Psoas muscle (tissue), 8 donors: ENCODE measurements around the gene ACO2. TPM values are rescaled to one million over a fixed set of nuclear protein-coding genes. Genes with fewer than 3 reads are reported as not detected.

Experiments used
- ATAC-seq, 4 donors: fragments of 200-7000 bp; cut with Tn5 transposase; one replicate each; pipeline ENCODE4 v1.9.1; 2020; ENCODE audit warnings: moderate library complexity in 3 of 4, mild to moderate bottlenecking in 2 of 4
- DNase-seq, 2 donors: peaks; one replicate each; pipeline ENCODE4 v3.0.0-alpha.2; 2020
- H3K27ac ChIP-seq: fragments of 200-600 bp; one replicate; pipeline ENCODE4 v1.8.0; 2022
- H3K27me3 ChIP-seq, 3 donors: fragments of 200-600 bp in 1 of 3; one replicate each; pipeline versions ENCODE4 v1.6.1 to v1.8.0; 2013 to 2022; ENCODE audit warnings: low read length in 2 of 3, mild to moderate bottlenecking in 2 of 3, moderate library complexity in 1 of 3; ENCODE audit not compliant: insufficient read depth in 3 of 3
- H3K36me3 ChIP-seq, 2 donors: fragments of 200-600 bp in 1 of 2; one replicate each; pipeline versions ENCODE4 v1.6.1 to v1.8.0; 2013 to 2022; ENCODE audit warnings: low read depth in 1 of 2, mild to moderate bottlenecking in 1 of 2, moderate library complexity in 1 of 2; ENCODE audit not compliant: insufficient read depth in 1 of 2
- H3K4me1 ChIP-seq: fragments of 200-600 bp; one replicate; pipeline ENCODE4 v1.8.0; 2022
- H3K4me3 ChIP-seq: fragments of 200-600 bp; one replicate; pipeline ENCODE4 v1.8.0; 2022; ENCODE audit warnings: mild to moderate bottlenecking
- H3K9me3 ChIP-seq: fragments of 200-600 bp; one replicate; pipeline ENCODE4 v1.8.0; 2022
- CTCF ChIP-seq: fragments of 200-600 bp; IDR thresholded peaks from one replicate; pipeline ENCODE4 v1.8.0; 2022; ENCODE audit warnings: antibody characterized with exemption
- WGBS, 3 donors: extraction: QIAGEN DNeasy Blood & Tissue Kit; methylation state at CpG; one replicate each; pipeline versions ENCODE4 v1.1.6 to v1.1.7; 2013; 5-methylcytosine and 5-hydroxymethylcytosine counted together
- intact Hi-C, 2 donors: fragments of 100-400 bp; cut with DNase I; formaldehyde crosslinking; loops; one replicate each; pipeline versions ENCODE4 v1.11.0 to v1.14.2; 2022
- polyA plus RNA-seq, 3 donors: library from polyadenylated mRNA; stranded (reverse); fragments of 200-250 nt; gene quantifications; one replicate each; pipeline ENCODE4 v1.2.3, GENCODE V29; 2013
- total RNA-seq, 4 donors: library from RNA; stranded (reverse); fragmentation: NEBNext Ultra II Directional in 2 of 4; extraction: Animal tissue kit (Norgen Biotek cat#: 25700) in 2 of 4; gene quantifications; one replicate each; pipeline versions ENCODE4 v1.2.1 to v1.2.4, GENCODE V29; 2021 to 2023
- donor health status: healthy with polysubstance abuse.
- donor health status: DM: no; HTN: no; CAD: no; lungs with moderate emphysema.
- donor health status: Bipolar disorder and iron deficiency.
- donor health status: healthy.
- donor health status: DM: yes; HTN: yes; CAD: no.
- donor health status: DM: no; HTN: no; CAD: no.
- donor health status: DM: no; HTN: no; CAD: no.
- donor health status: DM: yes; HTN: yes; CAD: no.

Gene ACO2
- total and polyA plus RNA-seq, 7 donors: 346 to 513 (median 458) TPM

- H3K27me3 ChIP-seq: no peaks in the 10 kb centered on the region
- peak within 1 kb of the TSS; percentile 80 for H3K27ac ChIP-seq
- TF ChIP-seq CTCF: peak; percentile 51
- 0 to 1% (median 0%) methylated on average over 63 to 80 of the region's 80 CpGs for WGBS, 3 donors
- H3K36me3 ChIP-seq: peaks cover 0 to 15% of the 10 kb centered on the region in 2 donors
- DNase-seq (peak; percentile 99), ATAC-seq (peak; percentile 95 to 100 (median 98))
- peaks cover 13% of the 10 kb centered on the region for H3K4me1 ChIP-seq
- H3K4me3 ChIP-seq: peak within 1 kb of the TSS; percentile 88
- intact Hi-C loops: no loop called here
- H3K9me3 ChIP-seq: no peaks in the 10 kb centered on the region
Observed at GRCh38 chr22:41543854-41544670, 75.1 kb downstream of the ACO2 start, which contains the start of gene POLR3H. POLR3H (minus strand) TSS chr22:41544470; CDS start chr22:41544101, 369 bp downstream.

- H3K36me3 ChIP-seq: peaks cover 0 to 9% of the 10 kb centered on the region in 2 donors
- H3K4me1 ChIP-seq: peaks cover 13% of the 10 kb centered on the region
- ATAC-seq: no peak
- DNase-seq: no peak
- peak overlapping the region; percentile 36 for H3K27ac ChIP-seq
- intact Hi-C loops: loop anchor here (5.0 kb wide), 1 partner anchor 42 kb away; the partner anchor contains the start of gene PMM1 (in 2 of the 2)
- WGBS, 3 donors: 20 to 26% (median 21%) methylated on average over 21 of the region's 21 CpGs
- no peak for TF ChIP-seq CTCF
- H3K27me3 ChIP-seq: no peaks in the 10 kb centered on the region
- H3K9me3 ChIP-seq: no peaks in the 10 kb centered on the region
- peak overlapping the region; percentile 88 for H3K4me3 ChIP-seq
Observed at GRCh38 chr22:41544671-41545476, 76.0 kb downstream of the ACO2 start.

DNA sequence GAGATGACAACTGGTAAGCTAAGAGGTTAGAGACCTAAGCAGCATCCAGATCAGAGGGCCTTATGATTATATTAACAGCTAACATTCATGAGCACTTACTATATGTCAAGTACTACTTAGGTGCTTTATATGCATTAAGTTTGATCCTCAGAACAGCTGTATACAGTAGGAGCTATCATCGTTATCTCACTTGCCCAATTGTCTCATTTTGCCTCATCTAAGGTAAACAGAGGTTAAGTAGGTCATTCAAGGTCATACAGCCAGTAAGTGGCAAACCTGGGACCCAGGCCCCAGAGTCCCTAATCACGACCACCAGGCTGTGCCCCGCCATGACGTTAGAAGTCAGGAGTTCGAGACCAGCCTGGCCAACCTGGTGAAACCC, 79.9 kb downstream of the ACO2 start:
- no peak for TF ChIP-seq CTCF
- intact Hi-C loops: loop anchor here (5.0 kb wide), 1 partner anchor 38 kb away; the partner anchor contains the start of gene PMM1 (in 2 of the 2)
- H3K27me3 ChIP-seq: no peaks in the 10 kb centered on the region
- ATAC-seq (no peak), DNase-seq (no peak)
- no peak overlapping the region for H3K4me3 ChIP-seq
- H3K4me1 ChIP-seq: peaks cover 4% of the 10 kb centered on the region
- 86 to 94% (median 92%) methylated on average over 5 of the region's 5 CpGs for WGBS, 3 donors
- no peak overlapping the region for H3K27ac ChIP-seq
- no peaks in the 10 kb centered on the region for H3K9me3 ChIP-seq
- H3K36me3 ChIP-seq: no peaks in the 10 kb centered on the region

DNA sequence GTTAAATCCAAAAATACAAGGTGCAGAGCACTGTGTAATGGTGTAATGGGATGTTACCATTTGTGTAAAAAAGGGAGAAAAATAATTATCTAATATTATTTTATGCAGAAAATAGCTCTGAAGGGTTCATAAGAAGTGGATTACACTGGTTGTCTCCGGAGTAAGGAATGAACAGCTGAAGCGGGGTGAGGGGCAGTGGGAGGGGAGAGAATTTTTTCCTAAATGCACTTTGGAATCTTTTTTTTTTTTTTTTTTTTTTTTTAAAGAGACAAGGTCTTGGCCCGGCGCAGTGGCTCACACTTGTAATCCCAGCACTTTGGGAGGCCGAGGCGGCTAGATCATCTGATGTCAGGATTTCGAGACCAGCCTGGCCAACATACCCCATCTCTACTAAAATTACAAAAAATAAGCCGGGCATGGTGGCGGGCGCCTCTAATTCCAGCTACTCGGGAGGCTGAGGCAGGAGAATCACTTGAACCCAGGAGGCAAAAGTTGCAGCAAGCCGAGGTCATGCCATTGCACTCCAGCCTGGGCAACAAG, 82.1 kb downstream of the ACO2 start:
- TF ChIP-seq CTCF: no peak
- DNase-seq (no peak), ATAC-seq (no peak)
- intact Hi-C loops: no loop called here
- H3K27me3 ChIP-seq: no peaks in the 10 kb centered on the region
- no peaks in the 10 kb centered on the region for H3K4me1 ChIP-seq
- H3K9me3 ChIP-seq: no peaks in the 10 kb centered on the region
- H3K4me3 ChIP-seq: no peak overlapping the region
- no peak overlapping the region for H3K27ac ChIP-seq
- 48 to 64% (median 56%) methylated on average over 12 of the region's 12 CpGs for WGBS, 3 donors
- H3K36me3 ChIP-seq: no peaks in the 10 kb centered on the region
